ENCODE measurements around the gene CTSW.

The CTSW gene

GRCh38 chr11:65916391-65916790 lies 36.8 kb downstream of the CTSW start:
- Histone ChIP-seq H3K4me1 (ENCODE audit: control insufficient read depth in 1 of 2, insufficient read depth in 1 of 2, low read depth in 1 of 2, low read length in 1 of 2) (peaks cover 48 to 57% of the 10 kb centered on the region in 2 experiments), H3K27me3 (no peaks in the 10 kb centered on the region), H3K36me3 (peaks cover 12% of the 10 kb centered on the region), H3K4me3 (ENCODE audit: low read depth in 1 of 2, low read length in 1 of 2) (no peak overlapping the region), H3K9me3 (no peaks in the 10 kb centered on the region), H3K27ac (peak overlapping the region; percentile 61)
- TF ChIP-seq, protein P1, sequence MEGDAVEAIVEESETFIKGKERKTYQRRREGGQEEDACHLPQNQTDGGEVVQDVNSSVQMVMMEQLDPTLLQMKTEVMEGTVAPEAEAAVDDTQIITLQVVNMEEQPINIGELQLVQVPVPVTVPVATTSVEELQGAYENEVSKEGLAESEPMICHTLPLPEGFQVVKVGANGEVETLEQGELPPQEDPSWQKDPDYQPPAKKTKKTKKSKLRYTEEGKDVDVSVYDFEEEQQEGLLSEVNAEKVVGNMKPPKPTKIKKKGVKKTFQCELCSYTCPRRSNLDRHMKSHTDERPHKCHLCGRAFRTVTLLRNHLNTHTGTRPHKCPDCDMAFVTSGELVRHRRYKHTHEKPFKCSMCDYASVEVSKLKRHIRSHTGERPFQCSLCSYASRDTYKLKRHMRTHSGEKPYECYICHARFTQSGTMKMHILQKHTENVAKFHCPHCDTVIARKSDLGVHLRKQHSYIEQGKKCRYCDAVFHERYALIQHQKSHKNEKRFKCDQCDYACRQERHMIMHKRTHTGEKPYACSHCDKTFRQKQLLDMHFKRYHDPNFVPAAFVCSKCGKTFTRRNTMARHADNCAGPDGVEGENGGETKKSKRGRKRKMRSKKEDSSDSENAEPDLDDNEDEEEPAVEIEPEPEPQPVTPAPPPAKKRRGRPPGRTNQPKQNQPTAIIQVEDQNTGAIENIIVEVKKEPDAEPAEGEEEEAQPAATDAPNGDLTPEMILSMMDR (IDR thresholded peaks at IDR 0.05), result no peak

GRCh38 chr11:65917077-65917433 lies 37.4 kb downstream of the CTSW start:
- Histone ChIP-seq H3K4me3 (ENCODE audit: low read depth in 1 of 2, low read length in 1 of 2) (no peak overlapping the region), H3K4me1 (ENCODE audit: control insufficient read depth in 1 of 2, insufficient read depth in 1 of 2, low read depth in 1 of 2, low read length in 1 of 2) (peaks cover 48 to 57% of the 10 kb centered on the region in 2 experiments), H3K27ac (no peak overlapping the region), H3K27me3 (no peaks in the 10 kb centered on the region), H3K9me3 (no peaks in the 10 kb centered on the region), H3K36me3 (peaks cover 14% of the 10 kb centered on the region)
- TF ChIP-seq, protein P1 (IDR thresholded peaks at IDR 0.05), result no peak

DNA sequence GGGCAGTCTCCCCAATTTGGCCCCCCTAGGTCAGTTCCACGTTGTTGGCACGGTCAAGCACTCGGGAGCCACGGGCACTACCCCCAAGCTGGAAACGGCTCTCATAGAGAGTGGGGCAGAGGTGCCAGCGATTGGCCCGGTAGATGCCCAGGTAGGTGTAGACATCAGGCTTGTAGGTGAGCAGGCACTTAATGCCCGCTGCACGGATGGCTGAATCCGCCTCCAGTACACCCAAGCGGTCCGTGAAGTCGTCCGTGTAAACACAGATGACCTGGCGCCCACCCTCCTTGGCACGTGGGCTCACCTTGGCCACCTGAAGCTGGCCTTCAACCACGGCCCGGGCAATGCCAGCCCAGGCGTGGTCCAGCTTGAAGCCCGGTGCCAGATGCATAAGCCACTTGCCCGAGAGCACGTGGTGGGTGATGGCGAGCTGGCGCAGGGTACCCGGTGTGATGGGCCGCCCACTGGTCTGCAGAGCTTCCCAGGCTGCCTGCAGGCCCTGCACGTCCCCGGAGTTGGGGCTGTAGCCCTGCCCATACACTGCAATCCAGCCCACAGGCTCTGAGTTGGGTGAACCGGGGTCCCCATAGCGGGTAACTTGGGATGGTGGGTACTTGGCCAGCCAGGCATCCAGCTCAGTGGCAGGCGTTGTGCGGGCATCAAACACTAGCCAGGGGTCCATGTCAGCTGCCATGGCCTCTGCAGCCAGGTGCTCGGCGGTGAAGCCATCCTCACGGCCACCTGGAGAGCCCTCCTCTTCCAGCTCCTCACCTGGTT lies 38.0 kb downstream of the CTSW start:
- Histone ChIP-seq H3K36me3 (peaks cover 20% of the 10 kb centered on the region), H3K4me1 (ENCODE audit: control insufficient read depth in 1 of 2, insufficient read depth in 1 of 2, low read depth in 1 of 2, low read length in 1 of 2) (peaks cover 52 to 57% of the 10 kb centered on the region in 2 experiments), H3K9me3 (no peaks in the 10 kb centered on the region), H3K4me3 (ENCODE audit: low read depth in 1 of 2, low read length in 1 of 2) (peak overlapping the region; percentile 80 to 92), H3K27me3 (no peaks in the 10 kb centered on the region), H3K27ac (peak overlapping the region; percentile 92)
- TF ChIP-seq, protein P1 (IDR thresholded peaks at IDR 0.05), result no peak

DNA sequence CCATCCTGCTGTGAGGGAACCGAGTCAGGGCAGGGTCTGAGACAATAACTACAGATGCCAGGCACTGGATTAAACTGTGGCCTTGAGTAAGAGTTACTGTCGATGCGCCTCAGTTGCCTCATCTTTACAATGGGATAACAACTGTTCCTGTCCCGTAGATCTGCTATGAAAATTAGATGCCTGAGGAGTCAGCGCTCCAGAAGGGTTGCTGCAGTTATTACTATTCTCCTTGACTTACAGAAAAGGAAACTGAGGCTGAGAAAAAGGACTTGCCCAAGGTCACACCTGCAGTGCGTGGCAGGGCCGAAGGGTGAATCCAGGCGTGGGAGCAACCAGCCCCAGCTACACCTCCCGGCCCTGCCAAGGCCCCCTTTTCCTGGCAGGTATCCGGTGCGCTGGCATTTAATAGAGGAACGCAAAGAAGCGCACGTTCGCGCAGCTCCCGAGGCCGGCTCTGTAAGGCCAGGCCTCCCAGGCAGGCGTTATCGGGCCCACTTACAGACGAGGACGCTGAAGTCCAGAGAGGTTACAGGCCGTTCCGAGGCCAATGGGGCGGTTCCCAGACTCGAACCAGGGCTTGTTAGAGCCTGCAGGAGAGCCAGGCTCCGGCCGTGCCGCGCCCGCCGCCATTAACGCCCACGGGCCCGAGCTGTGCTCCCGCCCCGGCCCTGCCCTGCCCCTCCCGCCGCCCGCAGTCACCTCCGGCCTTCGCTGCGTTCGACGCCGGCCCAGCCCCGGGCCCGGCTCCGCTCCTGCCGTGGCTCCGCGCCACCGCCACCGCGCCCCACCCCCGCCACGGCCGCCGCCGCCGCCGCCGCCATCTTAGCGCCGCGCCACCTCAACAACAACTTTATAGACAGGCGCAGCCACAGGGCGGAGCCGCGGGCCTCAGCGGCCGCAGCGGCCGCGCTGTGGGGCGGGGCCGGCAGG lies 38.8 kb downstream of the CTSW start, which contains the start of gene C11orf68:
TSS of gene C11orf68 (minus strand) at position 852 of the 930 bp plus-strand sequence. CDS start at position 821, 31 bp downstream.
- peaks cover 28% of the 10 kb centered on the region for H3K36me3 ChIP-seq
- H3K4me3 ChIP-seq (ENCODE audit: low read depth in 1 of 2, low read length in 1 of 2), result peak within 1 kb of the TSS; percentile 80 to 96
- H3K27me3 ChIP-seq, result no peaks in the 10 kb centered on the region
- peak within 1 kb of the TSS; percentile 92 for H3K27ac ChIP-seq
- no peaks in the 10 kb centered on the region for H3K9me3 ChIP-seq
- peaks cover 52 to 57% of the 10 kb centered on the region in 2 experiments for H3K4me1 ChIP-seq (ENCODE audit: control insufficient read depth in 1 of 2, insufficient read depth in 1 of 2, low read depth in 1 of 2, low read length in 1 of 2)
- TF ChIP-seq, protein P1 (IDR thresholded peaks at IDR 0.05), result peak; percentile 70

GRCh38 chr11:65919141-65919572 lies 39.5 kb downstream of the CTSW start, which contains the start of gene DRAP1:
TSS of gene DRAP1 (plus strand) at chr11:65919426. CDS start at chr11:65919502, 76 bp downstream.
- H3K27ac ChIP-seq, result peak within 1 kb of the TSS; percentile 92
- peak within 1 kb of the TSS; percentile 80 to 96 for H3K4me3 ChIP-seq (ENCODE audit: low read depth in 1 of 2, low read length in 1 of 2)
- TF ChIP-seq, protein P1 (IDR thresholded peaks at IDR 0.05), result no peak
- H3K4me1 ChIP-seq (ENCODE audit: control insufficient read depth in 1 of 2, insufficient read depth in 1 of 2, low read depth in 1 of 2, low read length in 1 of 2), result peaks cover 52 to 57% of the 10 kb centered on the region in 2 experiments
- no peaks in the 10 kb centered on the region for H3K27me3 ChIP-seq
- no peaks in the 10 kb centered on the region for H3K9me3 ChIP-seq
- peaks cover 31% of the 10 kb centered on the region for H3K36me3 ChIP-seq
